ENCODE measurements around the gene DST. TPM values are rescaled to one million over a fixed set of nuclear protein-coding genes. Genes with fewer than 3 reads are reported as not detected.

The DST gene
- polyA plus RNA-seq, 3 donors = 1.1 to 7.4 (median 3.2) TPM

- peaks cover 7% of the 10 kb centered on the region for H3K4me1 Mint-ChIP-seq
- H3K36me3 Mint-ChIP-seq = peaks cover 6 to 7% of the 10 kb centered on the region in 2 donors
- DNase-seq = no peak
These were observed 62.4 kb downstream of the DST start for GRCh38 chr6:56580271-56580670.

GRCh38 chr6:56579155-56579851 is 63.4 kb downstream of the DST start:
- Mint-ChIP-seq H3K36me3 (peaks cover 6 to 10% of the 10 kb centered on the region in 2 donors), H3K9me3 (peaks cover 0 to 2% (median 0%) of the 10 kb centered on the region in 7 donors), H3K4me3 (no peak overlapping the region), H3K27me3 (ENCODE audit: low read depth in 3 of 3) (peaks cover 0 to 3% (median 1%) of the 10 kb centered on the region in 3 donors), H3K27ac (no peak overlapping the region), H3K4me1 (peaks cover 7% of the 10 kb centered on the region)
- H2AFZ ChIP-seq (ENCODE audit: insufficient read depth, low read depth, low read length, poor library complexity, severe bottlenecking) = no peak overlapping the region
- H3K36me3 ChIP-seq (replicated peaks in 1 of 2; ENCODE audit: control insufficient read depth in 1 of 2, insufficient read depth in 2 of 2, low read length in 2 of 2) = no peaks in the 10 kb centered on the region
- no peaks in the 10 kb centered on the region for H3K27me3 ChIP-seq (ENCODE audit: control insufficient read depth in 2 of 2, insufficient read depth in 2 of 2, low read length in 2 of 2)
- H3K4me1 ChIP-seq (ENCODE audit: control insufficient read depth in 1 of 2, insufficient read depth in 2 of 2, low read length in 2 of 2) = peaks cover 0 to 3% of the 10 kb centered on the region in 2 donors
- H3K79me2 ChIP-seq (ENCODE audit: insufficient read depth, low read length) = no peaks in the 10 kb centered on the region
- H3K27ac ChIP-seq (ENCODE audit: low read depth in 1 of 2, low read length in 2 of 2) = no peak overlapping the region
- intact Hi-C loops (cut with micrococcal nuclease) = no loop called here
- H3K4me2 ChIP-seq (replicated peaks; ENCODE audit: extremely low read depth, low read length, poor library complexity, severe bottlenecking) = no peak overlapping the region
- H3K9me3 ChIP-seq (replicated peaks in 1 of 2; ENCODE audit: control insufficient read depth in 1 of 2, insufficient read depth in 1 of 2, low read length in 2 of 2) = no peaks in the 10 kb centered on the region
- DNase-seq = no peak
- TF ChIP-seq CTCF (IDR thresholded peaks at IDR 0.05) = no peak
- no peaks in the 10 kb centered on the region for H4K20me1 ChIP-seq (ENCODE audit: insufficient read depth, low read length)
- no peak overlapping the region for H3K4me3 ChIP-seq (replicated peaks in 1 of 3; ENCODE audit: low read depth in 2 of 3, low read length in 3 of 3)
- no CpG with 5 or more reads among the region's 2 CpGs for WGBS (ENCODE audit: insufficient coverage)
- H3K9ac ChIP-seq (ENCODE audit: insufficient read depth, low read length, poor library complexity, severe bottlenecking) = no peak overlapping the region

More at GRCh38 chr6:56580271-56580670, 62.4 kb downstream of the DST start:
- H3K9me3 Mint-ChIP-seq = peaks cover 0 to 2% (median 0%) of the 10 kb centered on the region in 7 donors
- Histone ChIP-seq H4K20me1 (ENCODE audit: insufficient read depth, low read length) (no peaks in the 10 kb centered on the region), H3K9me3 (replicated peaks in 1 of 2; ENCODE audit: control insufficient read depth in 1 of 2, insufficient read depth in 1 of 2, low read length in 2 of 2) (no peaks in the 10 kb centered on the region), H2AFZ (ENCODE audit: insufficient read depth, low read depth, low read length, poor library complexity, severe bottlenecking) (no peak overlapping the region), H3K4me3 (replicated peaks in 1 of 3; ENCODE audit: low read depth in 2 of 3, low read length in 3 of 3) (no peak overlapping the region), H3K36me3 (replicated peaks in 1 of 2; ENCODE audit: control insufficient read depth in 1 of 2, insufficient read depth in 2 of 2, low read length in 2 of 2) (no peaks in the 10 kb centered on the region), H3K4me1 (ENCODE audit: control insufficient read depth in 1 of 2, insufficient read depth in 2 of 2, low read length in 2 of 2) (peaks cover 0 to 3% of the 10 kb centered on the region in 2 donors), H3K27ac (ENCODE audit: low read depth in 1 of 2, low read length in 2 of 2) (no peak overlapping the region), H3K9ac (ENCODE audit: insufficient read depth, low read length, poor library complexity, severe bottlenecking) (no peak overlapping the region), H3K4me2 (replicated peaks; ENCODE audit: extremely low read depth, low read length, poor library complexity, severe bottlenecking) (no peak overlapping the region), H3K79me2 (ENCODE audit: insufficient read depth, low read length) (no peaks in the 10 kb centered on the region), H3K27me3 (ENCODE audit: control insufficient read depth in 2 of 2, insufficient read depth in 2 of 2, low read length in 2 of 2) (no peaks in the 10 kb centered on the region)
- no peak for TF ChIP-seq CTCF (IDR thresholded peaks at IDR 0.05)
- intact Hi-C loops (cut with micrococcal nuclease) = no loop called here
- no peak overlapping the region for H3K4me3 Mint-ChIP-seq
- 100% methylated on average over 3 of the region's 5 CpGs for WGBS (ENCODE audit: insufficient coverage)
- H3K27ac Mint-ChIP-seq = no peak overlapping the region
- H3K27me3 Mint-ChIP-seq (ENCODE audit: low read depth in 3 of 3) = peaks cover 0 to 3% (median 1%) of the 10 kb centered on the region in 3 donors

All from CD14-positive monocyte (primary cell).